Stimulated activated memory B cell treated with anti-CD40 and anti-IgM and Interleukin-4, amounts not matched to agents 10 μg/mL and 1 μg/mL and 100 μg/mL, for 72 hours (primary cell): ENCODE data around the gene TIRAP.
"Not testable (repeated sequence)": the region's sequence is repeated elsewhere in the genome, so short reads cannot be mapped to it uniquely, and the experiment has no call there.

Source experiments
- ATAC-seq: fragments of 150-1000 bp; cut with Tn5 transposase; 2 replicates; pipeline ENCODE4 v1.10.0; 2021
- H3K27ac Mint-ChIP-seq: one replicate; pipeline ENCODE4 v1.8.0; 2022; ENCODE audit warnings: mild to moderate bottlenecking, mixed read lengths
- H3K27me3 Mint-ChIP-seq: one replicate; pipeline ENCODE4 v1.8.0; 2022; ENCODE audit warnings: mixed read lengths
- H3K36me3 Mint-ChIP-seq: one replicate; pipeline ENCODE4 v1.8.0; 2022; ENCODE audit warnings: mixed read lengths
- H3K4me1 Mint-ChIP-seq: one replicate; pipeline ENCODE4 v1.8.0; 2022; ENCODE audit warnings: mixed read lengths
- H3K4me3 Mint-ChIP-seq: one replicate; pipeline ENCODE4 v1.8.0; 2022; ENCODE audit warnings: mild to moderate bottlenecking, moderate library complexity, mixed read lengths
- H3K9me3 Mint-ChIP-seq: one replicate; pipeline ENCODE4 v1.8.0; 2022; ENCODE audit warnings: mixed read lengths

The TIRAP gene

DNA sequence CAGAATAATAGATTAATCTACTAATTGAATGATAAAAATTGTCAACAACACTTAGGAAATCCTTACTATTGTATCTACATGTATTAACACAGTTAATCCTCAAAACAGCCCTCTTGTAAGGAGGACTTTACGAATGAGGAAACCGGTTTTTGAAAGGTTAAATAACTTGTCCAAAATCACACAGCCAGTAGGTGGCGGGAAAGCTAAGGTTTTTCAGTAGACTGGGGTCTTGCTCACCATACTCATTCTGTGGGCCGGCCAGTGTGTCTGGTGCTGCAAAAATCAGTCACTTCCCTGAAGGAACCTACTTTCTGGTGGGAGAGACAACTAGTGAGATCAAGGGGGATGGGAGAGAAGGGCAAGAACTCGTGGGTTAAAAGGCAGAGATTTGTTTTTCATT, 24.8 kb downstream of the TIRAP start:
- no peak for ATAC-seq

DNA sequence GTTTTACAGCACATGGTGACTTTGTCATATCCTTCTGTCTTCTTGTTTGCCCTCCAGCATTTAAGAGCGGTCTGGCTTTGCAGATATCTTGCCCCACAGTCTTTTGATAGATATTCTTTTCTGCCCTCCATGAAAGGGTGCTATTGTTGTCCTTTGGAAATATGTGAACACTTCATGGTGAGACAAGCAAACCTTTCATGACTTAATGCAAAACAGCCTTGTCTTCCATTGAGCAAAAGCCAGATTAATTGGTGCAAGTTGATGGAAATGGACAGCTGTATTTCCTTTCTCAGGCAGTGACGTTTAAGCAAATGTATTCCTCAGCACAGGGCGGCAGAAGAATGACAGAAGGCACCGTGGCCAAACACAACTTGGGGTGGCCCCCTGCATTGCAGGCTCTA, 25.4 kb downstream of the TIRAP start:
- H3K4me1 Mint-ChIP-seq = peaks cover 68% of the 10 kb centered on the region
- no peaks in the 10 kb centered on the region for H3K27me3 Mint-ChIP-seq
- H3K27ac Mint-ChIP-seq = peak overlapping the region; percentile 44
- no peak overlapping the region for H3K4me3 Mint-ChIP-seq
- ATAC-seq = no peak
- no peaks in the 10 kb centered on the region for H3K9me3 Mint-ChIP-seq
- peaks cover 42% of the 10 kb centered on the region for H3K36me3 Mint-ChIP-seq

More for the DNA sequence above, 24.8 kb downstream of the TIRAP start:
- Mint-ChIP-seq H3K4me3 (no peak overlapping the region), H3K9me3 (no peaks in the 10 kb centered on the region), H3K36me3 (peaks cover 36% of the 10 kb centered on the region), H3K4me1 (peaks cover 68% of the 10 kb centered on the region), H3K27ac (peak overlapping the region; percentile 33), H3K27me3 (no peaks in the 10 kb centered on the region)

- peaks cover 70% of the 10 kb centered on the region for H3K4me1 Mint-ChIP-seq
- H3K36me3 Mint-ChIP-seq = peaks cover 47% of the 10 kb centered on the region
- not testable (repeated sequence) for H3K9me3 Mint-ChIP-seq, H3K4me3 Mint-ChIP-seq, H3K27me3 Mint-ChIP-seq, ATAC-seq
- peak overlapping the region; percentile 44 for H3K27ac Mint-ChIP-seq
Observed at GRCh38 chr11:126308771-126309170, 25.9 kb downstream of the TIRAP start.

DNA sequence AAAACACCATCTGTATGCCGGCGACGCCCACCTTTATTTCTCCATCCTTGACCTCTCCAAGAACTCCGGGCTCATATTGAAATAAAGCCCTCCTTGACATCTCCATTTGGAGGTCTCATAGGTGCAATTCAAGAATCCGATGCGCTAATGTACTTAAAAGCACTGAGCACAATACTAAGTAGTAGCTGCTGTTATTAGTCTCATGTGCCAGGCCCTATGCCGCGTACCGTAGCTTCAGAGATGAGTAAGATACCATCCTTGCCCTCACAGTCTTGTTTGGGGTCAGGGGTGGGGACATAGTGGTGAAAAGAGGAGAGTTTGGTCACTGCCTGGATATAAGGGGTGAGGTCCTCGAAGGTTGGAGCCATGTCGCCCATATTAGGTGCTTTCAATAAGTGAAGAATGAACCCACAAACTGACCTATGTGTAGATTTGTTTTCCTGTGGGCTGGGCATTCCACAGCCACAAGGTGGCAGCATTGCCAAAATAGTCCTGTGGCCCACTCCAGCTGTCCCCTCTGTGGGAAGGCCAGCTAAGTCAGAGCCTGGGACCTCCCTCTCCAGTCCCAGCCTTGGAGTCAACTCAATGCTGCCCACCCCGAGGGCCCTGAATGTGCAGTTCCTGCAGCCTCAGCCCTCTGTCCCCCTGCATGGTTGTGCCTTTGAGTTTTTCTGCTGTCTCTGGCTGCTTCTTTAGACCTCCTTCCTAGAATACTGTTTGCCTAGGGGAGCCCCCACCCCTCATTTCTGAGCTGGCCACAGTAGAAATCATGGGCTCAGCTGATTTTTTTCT, 27.5 kb downstream of the TIRAP start:
- peaks cover 66% of the 10 kb centered on the region for H3K4me1 Mint-ChIP-seq
- H3K36me3 Mint-ChIP-seq = peaks cover 57% of the 10 kb centered on the region
- H3K27ac Mint-ChIP-seq = peak overlapping the region; percentile 54

DNA sequence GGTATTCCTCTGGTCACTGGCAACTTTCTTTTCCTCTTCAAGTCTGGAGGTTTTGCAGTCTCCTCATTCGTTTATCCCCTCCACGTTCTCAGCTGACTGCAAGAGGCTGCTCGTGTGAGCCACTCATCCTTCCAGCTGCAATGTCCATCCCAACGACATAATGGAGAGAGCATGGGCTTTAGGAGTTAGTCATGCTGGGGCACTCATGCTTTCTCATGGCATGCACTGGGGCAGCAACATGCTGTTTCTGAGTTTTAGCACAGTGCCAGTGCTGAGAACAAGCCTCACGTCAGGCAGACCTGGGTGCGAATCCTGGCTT, 28.1 kb downstream of the TIRAP start:
- Mint-ChIP-seq H3K36me3 (peaks cover 54% of the 10 kb centered on the region), H3K9me3 (no peaks in the 10 kb centered on the region), H3K4me3 (no peak overlapping the region), H3K27ac (peak overlapping the region; percentile 4), H3K27me3 (no peaks in the 10 kb centered on the region), H3K4me1 (peaks cover 62% of the 10 kb centered on the region)
- ATAC-seq = no peak

More for the DNA sequence above, 27.5 kb downstream of the TIRAP start:
- no peak overlapping the region for H3K4me3 Mint-ChIP-seq
- ATAC-seq = peak; percentile 76
- no peaks in the 10 kb centered on the region for H3K27me3 Mint-ChIP-seq
- H3K9me3 Mint-ChIP-seq = no peaks in the 10 kb centered on the region

DNA sequence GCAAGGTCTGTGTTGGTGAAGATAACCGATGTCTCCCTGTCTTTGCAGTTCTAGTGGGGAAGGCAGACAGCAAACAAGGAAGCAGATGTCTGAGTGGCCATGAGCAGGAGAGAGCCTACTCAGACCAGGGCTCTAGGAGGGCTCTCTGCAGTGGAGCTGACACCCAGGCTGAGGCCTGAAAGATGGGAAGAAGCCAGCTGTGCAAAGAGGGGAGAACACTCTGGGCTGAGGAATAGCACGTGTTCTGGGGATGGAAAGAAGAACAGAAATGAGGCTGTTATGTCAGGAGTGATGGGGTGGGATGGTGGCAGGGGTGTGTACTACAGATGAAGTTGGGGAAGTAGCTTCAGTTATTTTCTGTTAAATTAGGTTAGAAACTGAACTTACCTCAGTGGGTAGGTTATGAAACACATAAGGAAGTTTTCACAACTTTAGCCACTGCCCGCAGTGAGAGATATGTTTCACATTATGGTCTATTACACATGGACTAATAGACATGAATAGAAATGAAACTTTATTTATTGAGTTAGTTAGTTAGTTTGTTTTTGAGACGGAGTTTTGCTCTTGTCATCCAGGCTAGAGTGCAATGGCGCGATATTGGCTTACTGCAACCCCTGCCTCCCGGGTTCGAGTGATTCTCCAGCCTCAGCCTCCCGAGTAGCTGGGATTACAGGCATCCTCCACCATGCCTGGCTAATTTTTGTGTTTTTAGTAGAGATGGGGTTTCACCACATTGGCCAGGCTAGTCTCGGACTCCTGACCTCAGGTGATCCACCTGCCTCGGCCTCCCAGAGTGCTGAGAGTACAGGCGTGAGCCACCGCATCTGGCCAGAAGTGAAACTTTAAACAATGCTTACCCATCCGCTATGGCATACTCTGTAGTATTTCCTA, 28.8 kb downstream of the TIRAP start:
- Mint-ChIP-seq H3K4me1 (peaks cover 60% of the 10 kb centered on the region), H3K4me3 (no peak overlapping the region), H3K36me3 (peaks cover 60% of the 10 kb centered on the region), H3K27ac (peak overlapping the region; percentile 4), H3K9me3 (no peaks in the 10 kb centered on the region), H3K27me3 (no peaks in the 10 kb centered on the region)
- peak; percentile 66 for ATAC-seq

GRCh38 chr11:126312961-126313360, 30.1 kb downstream of the TIRAP start:
- peaks cover 61% of the 10 kb centered on the region for H3K4me1 Mint-ChIP-seq

GRCh38 chr11:126313826-126314225, 30.9 kb downstream of the TIRAP start:
- Mint-ChIP-seq H3K4me3 (no peak overlapping the region), H3K36me3 (peaks cover 71% of the 10 kb centered on the region), H3K27ac (no peak overlapping the region), H3K27me3 (no peaks in the 10 kb centered on the region), H3K9me3 (no peaks in the 10 kb centered on the region), H3K4me1 (peaks cover 66% of the 10 kb centered on the region)
- peak; percentile 25 for ATAC-seq

More at GRCh38 chr11:126312961-126313360, 30.1 kb downstream of the TIRAP start:
- Mint-ChIP-seq H3K27me3 (no peaks in the 10 kb centered on the region), H3K36me3 (peaks cover 67% of the 10 kb centered on the region), H3K27ac (no peak overlapping the region), H3K4me3 (no peak overlapping the region), H3K9me3 (no peaks in the 10 kb centered on the region)
- no peak for ATAC-seq

DNA sequence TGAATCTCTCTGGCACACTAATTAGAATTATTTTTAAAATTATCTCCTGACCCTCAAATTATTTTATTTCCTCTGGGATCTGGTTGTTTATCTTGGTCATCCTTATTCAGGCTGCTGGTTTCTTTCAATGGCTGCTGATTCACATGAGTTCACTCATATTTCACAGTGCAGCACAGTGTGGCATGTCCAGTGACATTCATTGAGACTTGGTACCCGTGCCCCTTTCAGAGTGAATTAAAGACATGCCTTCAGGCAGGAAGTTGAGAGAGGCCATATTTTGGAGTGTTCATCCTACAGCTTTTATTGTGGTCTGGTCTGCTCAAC, 34.5 kb downstream of the TIRAP start:
- H3K36me3 Mint-ChIP-seq = peaks cover 79% of the 10 kb centered on the region
- no peaks in the 10 kb centered on the region for H3K9me3 Mint-ChIP-seq
- no peaks in the 10 kb centered on the region for H3K27me3 Mint-ChIP-seq
- H3K4me1 Mint-ChIP-seq = peaks cover 49% of the 10 kb centered on the region
- H3K4me3 Mint-ChIP-seq = no peak overlapping the region
- ATAC-seq = no peak
- no peak overlapping the region for H3K27ac Mint-ChIP-seq

GRCh38 chr11:126317756-126318573, 35.1 kb downstream of the TIRAP start:
- no peak for ATAC-seq
- Mint-ChIP-seq H3K4me3 (no peak overlapping the region), H3K36me3 (peaks cover 75% of the 10 kb centered on the region), H3K27ac (peak overlapping the region; percentile 68), H3K9me3 (no peaks in the 10 kb centered on the region), H3K4me1 (peaks cover 45% of the 10 kb centered on the region), H3K27me3 (no peaks in the 10 kb centered on the region)

DNA sequence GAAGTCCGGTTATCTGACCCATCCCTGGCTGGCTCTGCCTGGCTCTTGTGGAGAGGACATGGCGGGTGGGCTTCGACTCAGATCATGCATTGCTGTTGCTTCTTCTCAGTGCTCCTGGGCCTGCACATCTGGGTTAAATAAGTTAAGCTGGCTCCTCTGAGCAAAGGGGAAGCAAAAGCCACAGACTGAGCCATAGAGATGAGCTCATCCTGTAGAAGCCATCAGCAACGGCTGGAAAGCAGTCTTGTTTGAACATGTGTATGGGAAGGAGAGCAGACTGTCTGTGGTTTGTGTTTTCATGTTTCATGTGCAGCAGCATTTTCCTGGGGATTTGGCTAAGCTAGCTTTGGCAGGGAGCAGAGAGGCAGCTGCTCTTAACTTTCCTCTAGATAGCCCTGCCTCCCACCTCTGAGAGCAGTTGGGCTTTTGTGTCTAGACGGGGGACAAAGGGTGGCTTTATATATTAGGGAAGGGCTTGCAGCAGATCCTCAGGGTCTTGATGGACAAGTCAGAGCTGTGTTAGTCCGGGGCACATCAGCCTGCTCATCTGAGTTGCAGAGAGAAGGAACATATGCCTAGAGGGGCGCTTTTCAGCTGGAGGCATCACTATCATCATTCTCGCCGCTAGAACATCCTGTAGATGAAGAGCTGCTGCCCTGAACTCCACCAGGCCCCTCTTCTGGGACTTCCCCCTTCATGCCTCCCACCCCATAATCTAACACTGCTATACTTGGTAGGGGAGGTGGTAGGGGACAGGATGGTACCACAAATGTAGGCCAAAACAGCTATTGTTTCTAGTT, 35.9 kb downstream of the TIRAP start:
- H3K9me3 Mint-ChIP-seq = no peaks in the 10 kb centered on the region
- ATAC-seq = peak; percentile 74
- H3K4me1 Mint-ChIP-seq = peaks cover 37% of the 10 kb centered on the region
- no peak overlapping the region for H3K4me3 Mint-ChIP-seq
- no peaks in the 10 kb centered on the region for H3K27me3 Mint-ChIP-seq
- H3K36me3 Mint-ChIP-seq = peaks cover 67% of the 10 kb centered on the region
- H3K27ac Mint-ChIP-seq = peak overlapping the region; percentile 68

- Mint-ChIP-seq H3K9me3 (no peaks in the 10 kb centered on the region), H3K27me3 (no peaks in the 10 kb centered on the region), H3K36me3 (peaks cover 61% of the 10 kb centered on the region), H3K4me1 (peaks cover 31% of the 10 kb centered on the region), H3K4me3 (no peak overlapping the region), H3K27ac (no peak overlapping the region)
- no peak for ATAC-seq
Observed at GRCh38 chr11:126319374-126319740, 36.5 kb downstream of the TIRAP start.

DNA sequence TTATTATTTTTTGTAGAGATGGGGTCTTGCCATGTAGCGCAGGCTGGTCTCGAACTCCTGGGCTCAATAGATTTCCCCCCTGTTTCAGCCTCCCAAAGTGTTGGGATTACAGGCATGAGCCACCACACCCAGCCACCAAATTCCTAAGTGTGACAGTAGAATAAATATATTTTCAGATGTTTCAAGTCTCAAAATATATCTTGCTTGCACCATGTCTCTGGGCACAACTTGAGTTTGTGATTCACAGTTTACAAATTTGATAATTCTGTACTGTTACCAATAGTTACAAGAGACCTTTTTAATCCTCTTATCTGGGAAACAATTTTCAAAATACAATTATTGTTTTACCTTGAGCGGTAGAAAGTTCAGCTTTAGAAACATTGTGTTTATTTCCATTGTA, 40.1 kb downstream of the TIRAP start:
- Mint-ChIP-seq H3K36me3 (peaks cover 54% of the 10 kb centered on the region), H3K4me3 (no peak overlapping the region), H3K27me3 (no peaks in the 10 kb centered on the region), H3K4me1 (peaks cover 16% of the 10 kb centered on the region), H3K27ac (no peak overlapping the region), H3K9me3 (no peaks in the 10 kb centered on the region)
- ATAC-seq = no peak

DNA sequence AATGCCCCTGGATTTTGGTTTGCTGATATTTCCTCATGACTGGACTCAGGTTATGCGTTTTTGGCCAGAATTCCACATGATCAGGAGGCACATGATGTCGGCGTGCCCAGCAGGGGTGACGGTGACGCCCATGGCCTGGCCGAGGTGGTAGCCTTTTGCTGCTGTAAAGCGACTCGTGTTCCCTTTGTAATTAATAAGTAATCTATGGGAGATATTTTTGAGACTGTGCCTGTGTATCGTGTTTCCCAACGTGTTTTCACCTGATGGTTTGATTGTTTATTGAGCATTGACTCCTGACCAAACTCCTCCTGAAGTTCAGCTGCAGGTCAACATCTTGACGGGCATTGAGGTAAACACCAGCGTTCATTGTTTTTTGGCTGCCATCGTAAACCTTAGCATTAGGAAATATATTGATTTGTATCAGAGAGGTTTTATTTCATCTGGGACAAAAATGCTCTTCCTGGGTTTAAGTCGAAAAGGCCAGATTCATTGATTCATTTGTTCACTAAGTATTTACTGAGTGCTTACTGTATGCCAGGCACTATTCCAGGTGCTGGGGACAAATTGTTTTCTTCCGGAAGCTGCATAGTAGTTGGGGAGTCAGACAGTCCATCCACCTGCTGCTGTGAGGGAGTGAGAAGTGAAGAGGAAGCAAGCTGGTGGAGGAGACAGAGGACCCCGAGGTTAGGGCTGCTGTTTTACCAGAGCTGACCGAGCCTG, 44.5 kb downstream of the TIRAP start:
- H3K27me3 Mint-ChIP-seq = no peaks in the 10 kb centered on the region
- H3K36me3 Mint-ChIP-seq = peaks cover 40% of the 10 kb centered on the region
- ATAC-seq = no peak
- no peaks in the 10 kb centered on the region for H3K4me1 Mint-ChIP-seq
- no peak overlapping the region for H3K27ac Mint-ChIP-seq
- no peaks in the 10 kb centered on the region for H3K9me3 Mint-ChIP-seq
- H3K4me3 Mint-ChIP-seq = no peak overlapping the region
